Metanephros (tissue), 1 donor: ENCODE measurements around the gene DSEL. TPM values are rescaled to one million over a fixed set of nuclear protein-coding genes. Genes with fewer than 3 reads are reported as not detected.

ENCODE experiments used
- total RNA-seq: library from RNA; depleted of rRNA; stranded (reverse); fragments of >200 nt; gene quantifications from one replicate; pipeline ENCODE4 v1.2.3, GENCODE V29; 2014

The DSEL gene
- 29.2 TPM for total RNA-seq

GRCh38 chr18:67516539-67517443 lies at the start of gene DSEL:
Gene DSEL, minus strand, starts transcription at chr18:67516720. Its CDS starts 2,112 bp downstream, at chr18:67514608.

